Ovary (tissue), 3 donors: ENCODE measurements around the gene ACVR1B.

Experiments
- CTCF ChIP-seq, 3 donors: fragments of 450-650 bp in 2 of 3; fragments of 200-600 bp in 1 of 3; IDR thresholded peaks; one replicate each; pipeline versions ENCODE4 v1.5.1 to v1.8.0; 2016 to 2022; ENCODE audit warnings: antibody characterized with exemption in 3 of 3, mild to moderate bottlenecking in 1 of 3
- POLR2A ChIP-seq: fragments of 450-650 bp; IDR thresholded peaks from one replicate; pipeline ENCODE4 v1.6.1; 2017; ENCODE audit warnings: antibody characterized with exemption, mild to moderate bottlenecking, moderate library complexity
- donor health status: DM: no; HTN: no; CAD: no.

GRCh38 chr12:51925346-51926063 is 26.0 kb upstream of the ACVR1B start:
- no peak for TF ChIP-seq POLR2A
- TF ChIP-seq CTCF (IDR thresholded peaks at IDR 0.05): no peak
